ENCODE data around the gene MYT1. TPM values are rescaled to one million over a fixed set of nuclear protein-coding genes. Genes with fewer than 3 reads are reported as not detected.

Gene MYT1
- total and polyA plus RNA-seq, 2 of the 13 experiments (the other 11 are each of a cell fraction or from before 2014, with no cell fraction given) = 0.58 to 2.5 TPM

DNA sequence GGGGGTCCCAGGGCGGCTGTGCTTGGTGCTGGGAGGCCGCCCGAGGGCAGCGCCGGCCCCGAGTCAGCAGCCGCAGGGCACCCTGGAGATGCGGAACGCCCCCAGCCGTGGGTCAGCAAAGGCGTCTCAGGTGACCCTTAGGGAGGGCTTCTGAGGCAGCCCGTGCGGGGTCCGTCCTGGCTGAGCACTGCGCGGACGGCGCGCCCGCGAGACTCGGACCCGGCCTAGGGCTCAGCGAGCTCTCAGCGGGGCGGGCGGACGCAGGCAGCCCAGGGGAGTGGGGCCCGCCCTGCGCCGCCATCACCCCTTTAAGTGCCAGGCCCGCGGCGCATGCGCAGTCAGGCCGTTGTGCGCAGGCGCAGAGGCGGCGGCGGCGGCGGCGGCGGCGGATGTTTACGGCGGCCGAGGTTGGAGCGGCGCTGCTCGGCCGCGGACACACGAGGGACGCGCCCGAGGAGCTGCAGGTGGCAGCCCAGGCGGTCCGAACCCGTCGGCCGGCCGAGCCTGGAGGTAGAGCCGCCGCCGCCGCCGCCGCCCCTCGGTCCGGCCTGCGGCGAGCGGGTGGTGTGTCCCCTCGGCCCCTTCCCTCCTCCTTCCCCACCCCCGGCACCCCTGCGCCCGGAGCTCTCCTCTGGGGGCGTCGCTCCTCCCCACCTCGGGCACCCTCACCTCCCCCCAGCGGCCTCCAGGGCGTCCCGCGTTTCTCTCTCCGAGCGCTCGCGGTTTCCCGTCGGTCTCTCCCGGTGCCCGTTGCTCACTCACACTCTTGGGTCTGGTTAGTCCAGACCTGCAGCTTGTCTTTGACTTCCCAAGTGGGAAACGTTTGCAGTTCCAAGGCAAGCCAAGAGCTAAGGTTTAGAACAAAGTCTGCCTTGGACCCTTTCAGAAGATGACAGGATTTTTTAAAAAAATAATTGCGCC, 91.4 kb downstream of the MYT1 start, which contains the start of gene PCMTD2 (continued):
- TF ChIP-seq SRSF9 (IDR thresholded peaks at IDR 0.05; ENCODE audit: borderline replicate concordance, insufficient read depth, low read depth, low read length, poor library complexity, severe bottlenecking) (no peak), SKI (IDR thresholded peaks at IDR 0.05; ENCODE audit: partially characterized antibody) (no peak), ZNF598 (CRISPR knock-in tag; IDR thresholded peaks at IDR 0.05; ENCODE audit: borderline replicate concordance) (peak; percentile 65; the same call in 1 of the 2 replicates), GTF2F1 (IDR thresholded peaks at IDR 0.05; ENCODE audit: low read length) (no peak), ZNF446 (CRISPR knock-in tag; IDR thresholded peaks at IDR 0.05) (peak; percentile 98), KLF6 (CRISPR knock-in tag; IDR thresholded peaks at IDR 0.05) (peak; percentile 88), MBD4 (IDR thresholded peaks at IDR 0.05; ENCODE audit: borderline replicate concordance, low read length) (no peak)
- TF ChIP-seq, protein P1, sequence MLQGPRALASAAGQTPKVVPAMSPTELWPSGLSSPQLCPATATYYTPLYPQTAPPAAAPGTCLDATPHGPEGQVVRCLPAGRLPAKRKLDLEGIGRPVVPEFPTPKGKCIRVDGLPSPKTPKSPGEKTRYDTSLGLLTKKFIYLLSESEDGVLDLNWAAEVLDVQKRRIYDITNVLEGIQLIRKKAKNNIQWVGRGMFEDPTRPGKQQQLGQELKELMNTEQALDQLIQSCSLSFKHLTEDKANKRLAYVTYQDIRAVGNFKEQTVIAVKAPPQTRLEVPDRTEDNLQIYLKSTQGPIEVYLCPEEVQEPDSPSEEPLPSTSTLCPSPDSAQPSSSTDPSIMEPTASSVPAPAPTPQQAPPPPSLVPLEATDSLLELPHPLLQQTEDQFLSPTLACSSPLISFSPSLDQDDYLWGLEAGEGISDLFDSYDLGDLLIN (CRISPR knock-in tag; IDR thresholded peaks at IDR 0.05; ENCODE audit: borderline replicate concordance) = no peak; the same call in 1 of the 2 replicates
- TF ChIP-seq, protein P2, sequence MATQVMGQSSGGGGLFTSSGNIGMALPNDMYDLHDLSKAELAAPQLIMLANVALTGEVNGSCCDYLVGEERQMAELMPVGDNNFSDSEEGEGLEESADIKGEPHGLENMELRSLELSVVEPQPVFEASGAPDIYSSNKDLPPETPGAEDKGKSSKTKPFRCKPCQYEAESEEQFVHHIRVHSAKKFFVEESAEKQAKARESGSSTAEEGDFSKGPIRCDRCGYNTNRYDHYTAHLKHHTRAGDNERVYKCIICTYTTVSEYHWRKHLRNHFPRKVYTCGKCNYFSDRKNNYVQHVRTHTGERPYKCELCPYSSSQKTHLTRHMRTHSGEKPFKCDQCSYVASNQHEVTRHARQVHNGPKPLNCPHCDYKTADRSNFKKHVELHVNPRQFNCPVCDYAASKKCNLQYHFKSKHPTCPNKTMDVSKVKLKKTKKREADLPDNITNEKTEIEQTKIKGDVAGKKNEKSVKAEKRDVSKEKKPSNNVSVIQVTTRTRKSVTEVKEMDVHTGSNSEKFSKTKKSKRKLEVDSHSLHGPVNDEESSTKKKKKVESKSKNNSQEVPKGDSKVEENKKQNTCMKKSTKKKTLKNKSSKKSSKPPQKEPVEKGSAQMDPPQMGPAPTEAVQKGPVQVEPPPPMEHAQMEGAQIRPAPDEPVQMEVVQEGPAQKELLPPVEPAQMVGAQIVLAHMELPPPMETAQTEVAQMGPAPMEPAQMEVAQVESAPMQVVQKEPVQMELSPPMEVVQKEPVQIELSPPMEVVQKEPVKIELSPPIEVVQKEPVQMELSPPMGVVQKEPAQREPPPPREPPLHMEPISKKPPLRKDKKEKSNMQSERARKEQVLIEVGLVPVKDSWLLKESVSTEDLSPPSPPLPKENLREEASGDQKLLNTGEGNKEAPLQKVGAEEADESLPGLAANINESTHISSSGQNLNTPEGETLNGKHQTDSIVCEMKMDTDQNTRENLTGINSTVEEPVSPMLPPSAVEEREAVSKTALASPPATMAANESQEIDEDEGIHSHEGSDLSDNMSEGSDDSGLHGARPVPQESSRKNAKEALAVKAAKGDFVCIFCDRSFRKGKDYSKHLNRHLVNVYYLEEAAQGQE (IDR thresholded peaks at IDR 0.05; ENCODE audit: borderline replicate concordance in 1 of 2, low read depth in 1 of 2, low read length in 2 of 2) = peak in 1 of 2 experiments; percentile 51; a peak in 1 of 4 replicates
- TF ChIP-seq, protein P3, sequence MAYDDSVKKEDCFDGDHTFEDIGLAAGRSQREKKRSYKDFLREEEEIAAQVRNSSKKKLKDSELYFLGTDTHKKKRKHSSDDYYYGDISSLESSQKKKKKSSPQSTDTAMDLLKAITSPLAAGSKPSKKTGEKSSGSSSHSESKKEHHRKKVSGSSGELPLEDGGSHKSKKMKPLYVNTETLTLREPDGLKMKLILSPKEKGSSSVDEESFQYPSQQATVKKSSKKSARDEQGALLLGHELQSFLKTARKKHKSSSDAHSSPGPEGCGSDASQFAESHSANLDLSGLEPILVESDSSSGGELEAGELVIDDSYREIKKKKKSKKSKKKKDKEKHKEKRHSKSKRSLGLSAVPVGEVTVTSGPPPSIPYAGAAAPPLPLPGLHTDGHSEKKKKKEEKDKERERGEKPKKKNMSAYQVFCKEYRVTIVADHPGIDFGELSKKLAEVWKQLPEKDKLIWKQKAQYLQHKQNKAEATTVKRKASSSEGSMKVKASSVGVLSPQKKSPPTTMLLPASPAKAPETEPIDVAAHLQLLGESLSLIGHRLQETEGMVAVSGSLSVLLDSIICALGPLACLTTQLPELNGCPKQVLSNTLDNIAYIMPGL (CRISPR knock-in tag; IDR thresholded peaks at IDR 0.05; ENCODE audit: borderline replicate concordance in 1 of 2, low read depth in 1 of 2) = peak; percentile 81 to 88; a peak in 3 of 4 replicates
- TF ChIP-seq, protein P4, sequence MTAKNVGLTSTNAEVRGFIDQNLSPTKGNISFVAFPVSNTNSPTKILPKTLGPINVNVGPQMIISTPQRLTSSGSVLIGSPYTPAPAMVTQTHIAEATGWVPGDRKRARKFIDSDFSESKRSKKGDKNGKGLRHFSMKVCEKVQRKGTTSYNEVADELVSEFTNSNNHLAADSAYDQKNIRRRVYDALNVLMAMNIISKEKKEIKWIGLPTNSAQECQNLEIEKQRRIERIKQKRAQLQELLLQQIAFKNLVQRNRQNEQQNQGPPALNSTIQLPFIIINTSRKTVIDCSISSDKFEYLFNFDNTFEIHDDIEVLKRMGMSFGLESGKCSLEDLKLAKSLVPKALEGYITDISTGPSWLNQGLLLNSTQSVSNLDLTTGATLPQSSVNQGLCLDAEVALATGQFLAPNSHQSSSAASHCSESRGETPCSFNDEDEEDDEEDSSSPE (CRISPR knock-in tag; IDR thresholded peaks at IDR 0.05) = peak; percentile 7

Measured in HepG2 (cell line).